HAP-1 (cell line): ENCODE data around the gene PLXNA2.

Experiments used
- DNase-seq, 2 experiments: peaks; one replicate each; pipeline ENCODE4 v3.0.0-alpha.2; 2016 to 2020; ENCODE audit warnings: low spot score in 2 of 2
- H3K27me3 ChIP-seq: fragments of 250-450 bp; sonication (Bioruptor Pico); 2 replicates; pipeline ENCODE4 v1.5.1; 2020; ENCODE audit warnings: low read depth, mild to moderate bottlenecking, moderate library complexity
- H3K36me3 ChIP-seq: fragments of 250-450 bp; sonication (Bioruptor Pico); replicated peaks from 2 replicates; pipeline ENCODE4 v1.5.1; 2020; ENCODE audit warnings: mild to moderate bottlenecking
- H3K4me1 ChIP-seq: fragments of 250-450 bp; sonication (Bioruptor Pico); 2 replicates; pipeline ENCODE4 v1.5.1; 2020; ENCODE audit warnings: mild to moderate bottlenecking
- H3K4me3 ChIP-seq: fragments of 250-450 bp; sonication (Bioruptor Pico); 2 replicates; pipeline ENCODE4 v1.5.1; 2020; ENCODE audit warnings: mild to moderate bottlenecking, moderate library complexity
- H3K9me3 ChIP-seq: fragments of 250-450 bp; sonication (Bioruptor Pico); 2 replicates; pipeline ENCODE4 v1.5.1; 2020; ENCODE audit warnings: mild to moderate bottlenecking, moderate library complexity
- in situ Hi-C: fragments of 300-500 bp; cut with MboI; formaldehyde crosslinking; loops from 3 replicates; pipeline ENCODE4 v1.14.3; 2020; ENCODE audit warnings: low sequenced_read_pairs, inconsistent platforms, mixed read lengths

PLXNA2 gene

GRCh38 chr1:208189183-208189582 is 55.0 kb downstream of the PLXNA2 start:
- Histone ChIP-seq H3K4me1 (no peaks in the 10 kb centered on the region), H3K27me3 (0 out of 2 replicates have a peak, but pooled peaks cover 3% of the 10 kb centered on the region), H3K9me3 (no peaks in the 10 kb centered on the region), H3K4me3 (no peak overlapping the region), H3K36me3 (no peaks in the 10 kb centered on the region)
- in situ Hi-C loops: no loop called here
- DNase-seq: no peak

- in situ Hi-C loops: no loop called here
- 0 out of 2 replicates have a peak, but pooled peaks cover 3% of the 10 kb centered on the region for H3K27me3 ChIP-seq
- no peaks in the 10 kb centered on the region for H3K4me1 ChIP-seq
- DNase-seq: no peak
- no peaks in the 10 kb centered on the region for H3K9me3 ChIP-seq
- no peak overlapping the region for H3K4me3 ChIP-seq
- no peaks in the 10 kb centered on the region for H3K36me3 ChIP-seq
Measured at GRCh38 chr1:208188607-208189006, 55.6 kb downstream of the PLXNA2 start.

GRCh38 chr1:208187499-208188041 is 56.6 kb downstream of the PLXNA2 start:
- Histone ChIP-seq H3K9me3 (no peaks in the 10 kb centered on the region), H3K27me3 (0 out of 2 replicates have a peak, but pooled peaks cover 3% of the 10 kb centered on the region), H3K4me1 (no peaks in the 10 kb centered on the region), H3K36me3 (no peaks in the 10 kb centered on the region), H3K4me3 (no peak overlapping the region)
- in situ Hi-C loops: no loop called here
- no peak for DNase-seq

- DNase-seq: no peak
- H3K4me3 ChIP-seq: no peak overlapping the region
- no peaks in the 10 kb centered on the region for H3K36me3 ChIP-seq
- H3K9me3 ChIP-seq: no peaks in the 10 kb centered on the region
- no peaks in the 10 kb centered on the region for H3K4me1 ChIP-seq
- 0 out of 2 replicates have a peak, but pooled peaks cover 3% of the 10 kb centered on the region for H3K27me3 ChIP-seq
- in situ Hi-C loops: no loop called here
Measured at GRCh38 chr1:208185801-208186231, 58.4 kb downstream of the PLXNA2 start.

GRCh38 chr1:208184966-208185654 is 59.1 kb downstream of the PLXNA2 start:
- in situ Hi-C loops: no loop called here
- Histone ChIP-seq H3K27me3 (0 out of 2 replicates have a peak, but pooled peaks cover 3% of the 10 kb centered on the region), H3K4me3 (no peak overlapping the region), H3K9me3 (no peaks in the 10 kb centered on the region), H3K36me3 (no peaks in the 10 kb centered on the region), H3K4me1 (no peaks in the 10 kb centered on the region)
- no peak for DNase-seq

GRCh38 chr1:208183977-208184911 is 59.9 kb downstream of the PLXNA2 start:
- Histone ChIP-seq H3K4me3 (no peak overlapping the region), H3K4me1 (no peaks in the 10 kb centered on the region), H3K27me3 (0 out of 2 replicates have a peak, but pooled peaks cover 3% of the 10 kb centered on the region), H3K9me3 (no peaks in the 10 kb centered on the region), H3K36me3 (no peaks in the 10 kb centered on the region)
- no peak for DNase-seq
- in situ Hi-C loops: no loop called here

GRCh38 chr1:208182880-208183645 is 61.1 kb downstream of the PLXNA2 start:
- H3K27me3 ChIP-seq: 0 out of 2 replicates have a peak, but pooled peaks cover 3% of the 10 kb centered on the region
- H3K36me3 ChIP-seq: no peaks in the 10 kb centered on the region
- H3K4me1 ChIP-seq: no peaks in the 10 kb centered on the region
- in situ Hi-C loops: no loop called here
- H3K4me3 ChIP-seq: no peak overlapping the region
- H3K9me3 ChIP-seq: no peaks in the 10 kb centered on the region
- no peak for DNase-seq

- Histone ChIP-seq H3K4me3 (no peak overlapping the region), H3K9me3 (no peaks in the 10 kb centered on the region), H3K27me3 (0 out of 2 replicates have a peak, but pooled peaks cover 3% of the 10 kb centered on the region), H3K36me3 (no peaks in the 10 kb centered on the region), H3K4me1 (no peaks in the 10 kb centered on the region)
- in situ Hi-C loops: no loop called here
- DNase-seq: no peak
Measured at GRCh38 chr1:208181364-208181763, 62.8 kb downstream of the PLXNA2 start.

GRCh38 chr1:208180421-208180820 is 63.8 kb downstream of the PLXNA2 start:
- no peaks in the 10 kb centered on the region for H3K27me3 ChIP-seq
- no peaks in the 10 kb centered on the region for H3K4me1 ChIP-seq
- H3K36me3 ChIP-seq: no peaks in the 10 kb centered on the region
- no peak for DNase-seq
- in situ Hi-C loops: no loop called here
- H3K9me3 ChIP-seq: no peaks in the 10 kb centered on the region
- no peak overlapping the region for H3K4me3 ChIP-seq

GRCh38 chr1:208179961-208180409 is 64.2 kb downstream of the PLXNA2 start:
- Histone ChIP-seq H3K4me1 (no peaks in the 10 kb centered on the region), H3K9me3 (no peaks in the 10 kb centered on the region), H3K36me3 (no peaks in the 10 kb centered on the region), H3K27me3 (no peaks in the 10 kb centered on the region), H3K4me3 (no peak overlapping the region)
- in situ Hi-C loops: no loop called here
- no peak for DNase-seq

GRCh38 chr1:208179263-208179816 is 64.8 kb downstream of the PLXNA2 start:
- Histone ChIP-seq H3K4me3 (no peak overlapping the region), H3K36me3 (no peaks in the 10 kb centered on the region), H3K27me3 (no peaks in the 10 kb centered on the region), H3K4me1 (no peaks in the 10 kb centered on the region), H3K9me3 (no peaks in the 10 kb centered on the region)
- in situ Hi-C loops: no loop called here
- no peak for DNase-seq

GRCh38 chr1:208178091-208178529 is 66.1 kb downstream of the PLXNA2 start:
- Histone ChIP-seq H3K36me3 (no peaks in the 10 kb centered on the region), H3K4me3 (no peak overlapping the region), H3K9me3 (no peaks in the 10 kb centered on the region), H3K4me1 (no peaks in the 10 kb centered on the region), H3K27me3 (no peaks in the 10 kb centered on the region)
- no peak for DNase-seq
- in situ Hi-C loops: no loop called here

- Histone ChIP-seq H3K36me3 (no peaks in the 10 kb centered on the region), H3K27me3 (no peaks in the 10 kb centered on the region), H3K9me3 (no peaks in the 10 kb centered on the region), H3K4me1 (no peaks in the 10 kb centered on the region), H3K4me3 (no peak overlapping the region)
- in situ Hi-C loops: no loop called here
- no peak for DNase-seq
Measured at GRCh38 chr1:208177656-208178055, 66.5 kb downstream of the PLXNA2 start.
